OCI-M2 (cell line): ENCODE data around the gene DENND2A.
"Not testable (repeated sequence)": the region's sequence is repeated elsewhere in the genome, so short reads cannot be mapped to it uniquely, and the experiment has no call there.

Experiments used
- DNase-seq: peaks from one replicate; lab custom pipeline; 2025; ENCODE audit not compliant: unreplicated experiment; lab: John Stamatoyannopoulos, UW

DENND2A gene

DNA sequence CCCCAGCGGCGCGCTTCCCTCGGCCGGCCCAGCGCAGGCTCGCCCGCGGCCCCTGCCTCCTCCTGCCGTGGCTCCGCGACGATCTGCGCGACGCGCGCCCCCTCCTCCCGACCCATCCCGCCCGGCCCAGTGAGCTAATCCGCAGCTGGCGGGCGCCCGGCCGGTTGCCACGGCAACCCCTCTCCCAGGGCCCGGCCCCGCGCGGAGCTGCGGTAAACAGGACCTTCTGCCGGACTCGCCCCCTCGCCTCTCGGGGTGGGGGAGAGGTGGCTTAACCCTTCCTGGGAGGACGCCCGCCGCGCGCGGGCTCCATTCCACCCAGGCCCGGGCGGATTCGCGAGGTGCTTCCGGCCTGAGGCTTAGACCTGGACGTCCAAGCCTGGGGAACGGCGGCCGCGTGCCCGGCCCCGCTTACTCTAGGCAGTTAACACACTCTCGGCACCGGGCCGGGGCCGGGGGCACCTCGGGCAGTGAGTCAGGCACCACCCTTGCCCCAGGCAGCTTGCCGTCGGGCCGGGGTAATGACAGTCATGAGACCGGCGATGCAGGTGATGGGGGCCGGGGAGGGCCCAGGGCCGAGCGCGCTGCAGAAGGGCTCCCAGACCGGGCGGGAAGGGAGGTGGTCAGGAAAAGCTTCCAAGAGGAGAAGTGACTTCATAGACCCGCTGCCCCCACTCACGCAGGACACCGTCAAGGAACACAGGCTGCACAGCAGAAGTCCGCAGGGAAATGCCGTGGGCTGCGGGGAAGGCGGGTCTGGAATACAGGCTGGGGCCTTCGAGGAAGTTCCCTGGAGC is at the start of gene DENND2A:
TSS of gene DENND2A (minus strand) at position 87 of the 797 bp plus-strand sequence. CDS start 38,416 bp downstream, outside the sequence.
- no peak for DNase-seq

- DNase-seq, result no peak
Measured at GRCh38 chr7:140689199-140690152, 48.9 kb upstream of the DENND2A start.

- DNase-seq, result no peak
Measured at GRCh38 chr7:140688341-140688740, 47.7 kb upstream of the DENND2A start.

- no peak for DNase-seq
Measured at GRCh38 chr7:140686921-140687320, 46.3 kb upstream of the DENND2A start.

DNA sequence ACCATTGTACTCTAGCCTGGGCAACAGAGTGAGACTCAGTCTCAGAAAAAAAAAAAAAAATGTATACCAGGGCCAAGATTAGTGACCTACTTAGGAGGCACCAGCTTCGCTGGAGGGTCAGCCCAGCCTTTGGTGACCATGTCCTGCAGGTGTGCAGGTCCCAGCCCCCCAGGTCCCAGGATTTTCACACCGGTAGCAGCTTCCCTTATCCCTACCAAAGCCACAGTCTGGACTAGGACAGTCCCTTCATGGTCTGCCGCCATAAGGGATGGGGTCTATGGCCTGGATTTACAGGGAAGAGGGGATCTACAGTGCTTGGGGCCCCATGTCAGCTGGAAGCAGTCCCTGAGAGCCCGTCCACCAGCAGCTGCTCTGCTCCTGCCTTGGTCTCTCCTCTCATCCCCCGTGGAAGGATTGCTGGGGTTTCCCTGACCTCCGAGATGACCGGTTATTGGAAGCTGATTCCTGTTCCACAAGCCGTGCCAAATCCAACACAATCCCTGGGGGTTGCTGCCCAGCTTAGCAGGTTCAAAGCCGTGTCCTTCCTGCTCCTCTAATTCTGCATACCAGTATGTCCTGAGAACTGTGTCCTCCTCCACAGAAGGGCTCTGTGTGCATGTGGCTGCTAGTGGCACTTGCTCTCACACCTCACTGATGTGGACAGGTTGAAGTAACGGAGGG is 44.9 kb upstream of the DENND2A start:
- DNase-seq, result no peak

- DNase-seq, result no peak
Measured at GRCh38 chr7:140684066-140684950, 43.7 kb upstream of the DENND2A start.

- no peak for DNase-seq
Measured at GRCh38 chr7:140683657-140684056, 43.0 kb upstream of the DENND2A start.

DNA sequence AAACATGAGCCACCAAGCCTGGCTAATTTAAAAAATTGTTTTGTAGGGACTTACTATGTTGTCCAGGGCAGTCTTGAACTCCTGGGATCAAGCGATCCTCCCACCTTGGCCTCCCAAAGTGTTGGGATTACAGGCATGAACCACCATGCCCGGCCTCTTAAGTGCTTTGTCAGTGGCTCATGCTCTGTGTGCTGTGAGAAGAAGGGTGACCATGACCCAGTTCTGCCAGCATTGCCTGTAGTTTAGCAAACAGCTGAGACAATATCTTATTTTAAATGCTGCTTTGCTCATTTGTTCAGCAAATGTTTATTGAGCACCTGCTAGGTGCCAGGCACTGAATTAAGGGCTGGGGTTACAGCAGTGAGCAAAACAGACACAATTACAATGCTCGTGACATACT is 41.2 kb upstream of the DENND2A start:
- no peak for DNase-seq

GRCh38 chr7:140680886-140681285 is 40.3 kb upstream of the DENND2A start:
- DNase-seq, result no peak

- no peak for DNase-seq
Measured at GRCh38 chr7:140679186-140679585, 38.6 kb upstream of the DENND2A start.

- DNase-seq, result no peak
Measured at GRCh38 chr7:140678816-140679130, 38.2 kb upstream of the DENND2A start.

DNA sequence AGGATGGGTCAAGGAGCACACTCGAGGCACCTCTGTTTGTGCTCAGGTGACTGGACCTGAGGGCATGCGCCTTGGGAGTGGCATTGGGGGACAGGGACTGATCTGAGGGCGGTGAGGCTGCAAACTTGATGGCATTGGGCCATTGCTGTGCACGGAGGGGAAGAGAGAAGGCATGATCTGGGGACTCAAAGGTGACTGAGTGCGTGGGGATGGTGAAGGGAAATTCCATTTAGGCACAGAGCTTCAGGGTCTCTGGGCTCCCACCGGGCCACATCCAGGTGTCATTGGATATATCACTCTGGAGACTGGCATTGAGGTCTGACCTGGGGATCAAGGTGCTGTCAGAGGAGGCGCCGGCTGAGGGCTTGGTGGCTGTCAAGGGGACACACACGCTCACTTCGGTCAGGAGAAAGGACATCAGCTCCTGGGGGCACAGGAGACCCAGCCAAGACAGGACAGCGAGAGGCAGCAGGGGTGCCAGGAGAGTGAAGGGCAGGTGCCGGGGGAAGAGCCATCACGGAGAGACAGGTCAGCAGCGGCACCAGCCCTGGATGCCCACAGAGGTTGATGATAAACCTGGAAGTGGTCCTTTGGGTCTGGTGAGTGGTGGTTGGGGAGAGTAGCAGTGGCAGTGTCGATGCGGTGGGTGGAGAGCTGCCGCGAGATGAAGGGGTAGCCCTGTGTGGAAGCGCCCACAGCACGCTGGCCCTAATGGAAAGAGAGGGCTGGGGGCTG is 37.6 kb upstream of the DENND2A start:
- DNase-seq, result no peak

- DNase-seq, result no peak
Measured at GRCh38 chr7:140677496-140677895, 36.9 kb upstream of the DENND2A start.

GRCh38 chr7:140676956-140677355 is 36.3 kb upstream of the DENND2A start:
- DNase-seq, result not testable (repeated sequence)

DNA sequence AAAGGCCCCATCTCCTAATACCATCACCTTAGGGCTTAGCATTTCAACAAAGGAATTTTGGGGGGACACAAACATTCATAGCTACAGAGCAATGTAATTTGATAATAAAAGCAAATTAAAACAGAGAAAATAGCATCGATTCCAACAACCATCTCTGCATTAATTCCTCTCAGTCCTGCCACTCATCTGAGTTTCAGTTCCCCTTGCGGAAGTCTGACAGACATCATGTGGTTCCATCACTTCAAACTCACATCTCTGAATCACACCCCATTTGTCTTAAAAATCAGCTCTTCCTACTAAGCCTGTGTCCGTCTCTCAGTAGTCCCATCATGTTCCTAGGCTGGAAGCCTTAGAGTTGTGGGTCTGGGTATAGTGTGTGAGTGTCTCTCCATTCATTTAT is 35.7 kb upstream of the DENND2A start:
- no peak for DNase-seq

DNA sequence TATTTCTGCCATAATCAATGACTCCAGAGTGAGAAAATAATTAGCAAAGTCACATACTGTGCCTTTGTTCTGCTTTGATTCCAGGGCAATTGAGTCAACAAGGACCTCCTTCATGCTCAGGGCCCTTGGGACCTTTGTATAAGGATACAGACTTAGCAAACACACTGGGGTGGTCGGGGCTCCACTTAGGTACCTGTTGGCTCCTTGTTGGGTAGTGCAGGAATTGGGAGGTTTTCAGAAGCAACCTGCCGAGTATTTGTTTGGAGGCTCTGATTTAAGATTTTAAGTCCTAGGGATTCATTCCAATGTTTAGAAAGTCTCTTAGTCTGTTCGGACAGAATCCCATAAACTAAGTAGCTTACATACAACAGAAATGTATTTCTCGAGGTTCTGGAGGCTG is 35.1 kb upstream of the DENND2A start:
- no peak for DNase-seq

- no peak for DNase-seq
Measured at GRCh38 chr7:140674899-140675701, 34.5 kb upstream of the DENND2A start.

DNA sequence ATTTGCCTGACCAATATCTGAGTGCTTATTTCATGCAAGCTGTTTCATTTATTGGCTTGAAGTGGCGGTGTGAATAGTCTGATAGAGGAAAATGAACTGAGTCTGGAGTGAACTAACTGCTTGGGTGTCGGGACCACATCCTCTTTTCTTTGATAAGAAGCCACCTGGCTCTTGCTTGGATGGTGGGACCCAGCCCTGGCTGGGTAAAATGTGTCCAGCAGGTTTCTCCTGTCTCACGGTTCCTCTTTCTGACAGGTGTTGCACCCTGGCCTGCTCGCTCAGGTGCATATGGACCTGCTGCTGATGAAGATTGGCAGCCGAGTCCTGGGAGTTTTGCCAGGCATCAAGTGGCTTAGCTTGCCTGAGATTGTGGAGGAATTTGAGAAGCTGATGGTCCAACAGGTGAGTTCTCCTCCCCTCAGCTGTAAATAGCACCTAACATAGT is 33.8 kb upstream of the DENND2A start:
- DNase-seq, result no peak

- DNase-seq, result no peak
Measured at GRCh38 chr7:140673774-140674155, 33.2 kb upstream of the DENND2A start.
